Common myeloid progenitor, CD34-positive (primary cell): ENCODE data around the gene MAP3K12.

ENCODE experiments used
- CTCF ChIA-PET: fragments of 350-600 bp; sonication (Branson Sonifier 250); formaldehyde crosslinking; loops from one replicate; lab custom pipeline; 2021; ENCODE audit warnings: antibody characterized with exemption; lab: Charles Lee
- POLR2A ChIA-PET: fragments of 350-600 bp; sonication (Branson Sonifier 250); formaldehyde crosslinking; loops from one replicate; lab custom pipeline; 2021; ENCODE audit warnings: antibody characterized with exemption; lab: Charles Lee
- DNase-seq, 3 donors: peaks; one replicate each; pipeline versions ENCODE4 v3.0.0 to v3.0.0-alpha.2; 2013
- H3K27ac ChIP-seq, 2 experiments: 1 replicate in 1 of 2; 2 replicates in 1 of 2; pipeline ENCODE4 v1.7.0; 2013; ENCODE audit warnings: inconsistent platforms in 2 of 2, low read length in 2 of 2, mild to moderate bottlenecking in 2 of 2, low read depth in 1 of 2, moderate library complexity in 1 of 2; ENCODE audit not compliant: severe bottlenecking in 2 of 2, insufficient read depth in 1 of 2, poor library complexity in 1 of 2
- H3K27me3 ChIP-seq, 5 experiments: replicated peaks in 2 of 5; 1 replicate in 3 of 5; 2 replicates in 2 of 5; pipeline versions ENCODE4 v1.6.1 to v1.7.0; 2013; ENCODE audit warnings: low read length in 4 of 5, mild to moderate bottlenecking in 2 of 5, moderate library complexity in 2 of 5, inconsistent platforms in 1 of 5; ENCODE audit not compliant: insufficient read depth in 5 of 5, control insufficient read depth in 4 of 5
- H3K36me3 ChIP-seq, 4 experiments: 1 replicate in 2 of 4; 2 replicates in 2 of 4; pipeline versions ENCODE4 v1.6.1 to v1.7.0; 2013; ENCODE audit warnings: low read length in 3 of 4, control low read depth in 1 of 4, mild to moderate bottlenecking in 1 of 4; ENCODE audit not compliant: control insufficient read depth in 4 of 4, insufficient read depth in 4 of 4
- H3K4me1 ChIP-seq, 4 experiments: 1 replicate in 3 of 4; 2 replicates in 1 of 4; pipeline versions ENCODE4 v1.6.1 to v1.7.1; 2013; ENCODE audit warnings: low read length in 3 of 4, mild to moderate bottlenecking in 3 of 4, control low read depth in 1 of 4, inconsistent platforms in 1 of 4, moderate library complexity in 1 of 4; ENCODE audit not compliant: control insufficient read depth in 4 of 4, insufficient read depth in 4 of 4; ENCODE audit errors: control extremely low read depth in 1 of 4
- H3K4me3 ChIP-seq, 7 experiments: 1 replicate in 4 of 7; 2 replicates in 3 of 7; pipeline versions ENCODE4 v1.5.1 to v1.7.0; 2013; ENCODE audit warnings: mild to moderate bottlenecking in 7 of 7, low read length in 6 of 7, moderate library complexity in 6 of 7, inconsistent platforms in 2 of 7, low read depth in 2 of 7, control low read depth in 1 of 7; ENCODE audit not compliant: insufficient read depth in 4 of 7, control insufficient read depth in 1 of 7; ENCODE audit errors: extremely low read depth in 1 of 7
- H3K9me3 ChIP-seq, 5 experiments: 1 replicate in 4 of 5; 2 replicates in 1 of 5; pipeline versions ENCODE4 v1.6.1 to v1.7.1; 2013; ENCODE audit warnings: low read length in 4 of 5, mild to moderate bottlenecking in 2 of 5, inconsistent platforms in 1 of 5, low read depth in 1 of 5, moderate library complexity in 1 of 5; ENCODE audit not compliant: control insufficient read depth in 4 of 5, insufficient read depth in 2 of 5; ENCODE audit errors: control extremely low read depth in 1 of 5
- whole genome bisulfite sequencing: methylation state at CpG from one replicate; pipeline ENCODE4 v1.1.5; 2013; ENCODE audit not compliant: insufficient coverage; 5-methylcytosine and 5-hydroxymethylcytosine counted together

MAP3K12 gene

DNA sequence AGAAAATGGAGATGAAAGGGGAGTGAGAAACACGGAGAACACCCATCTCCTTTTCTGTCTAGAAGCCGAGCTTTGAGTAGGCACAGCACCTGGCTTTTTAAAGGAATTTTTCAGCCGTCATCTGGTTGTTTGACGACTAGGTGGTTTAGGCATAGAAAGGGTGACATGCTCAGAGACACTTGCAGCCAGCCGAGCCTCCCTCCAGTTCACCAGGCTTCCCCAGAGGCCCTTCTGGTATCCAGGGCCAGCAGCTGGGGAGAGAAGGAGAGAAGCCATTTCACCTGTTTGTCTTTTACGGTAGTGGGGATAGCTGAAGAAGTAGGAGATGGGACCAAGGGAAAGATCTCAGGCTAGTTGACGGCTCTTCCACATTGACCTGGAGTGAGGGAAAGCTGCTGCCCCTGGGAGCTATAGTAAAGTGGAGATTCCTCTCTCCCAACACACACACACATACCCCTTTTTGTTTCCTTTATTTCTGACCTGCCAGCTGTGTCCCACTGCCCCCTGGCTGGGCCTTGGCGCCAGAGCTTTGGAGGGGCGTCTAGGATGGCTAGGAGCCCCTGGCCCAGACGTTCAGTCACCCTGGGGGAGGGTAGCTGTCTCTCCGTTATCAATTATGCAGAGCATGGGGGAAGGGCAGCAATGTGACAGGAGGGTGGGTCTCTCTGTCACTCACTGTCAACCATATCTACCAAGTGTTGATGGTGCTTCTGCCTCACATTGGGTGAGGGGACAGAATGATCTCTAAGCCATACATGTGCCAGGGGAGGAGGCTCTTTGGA, 5.5 kb downstream of the MAP3K12 start:
- CTCF ChIA-PET, result interaction anchor here (0.6 to 3.6 kb wide), 7 partner anchors 10 to 197 kb away, joined by 3 to 14 read pairs (median 6); no protein-coding TSS in a partner anchor
- no peak for DNase-seq
- POLR2A ChIA-PET, result interaction anchor here (1.3 to 1.9 kb wide), 3 partner anchors 11 to 19 kb away, joined by 3 to 9 read pairs (median 6); no protein-coding TSS in a partner anchor
- no peaks in the 10 kb centered on the region for H3K9me3 ChIP-seq
- H3K27me3 ChIP-seq, result no peaks in the 10 kb centered on the region
- H3K4me3 ChIP-seq, result peak overlapping the region; percentile 17 to 84 (median 68)
- WGBS, result 44% methylated on average over 6 of the region's 11 CpGs
- H3K36me3 ChIP-seq, result no peaks in the 10 kb centered on the region
- H3K4me1 ChIP-seq, result peaks cover 8 to 56% (median 32%) of the 10 kb centered on the region in 4 experiments
- peak overlapping the region; percentile 19 to 69 for H3K27ac ChIP-seq

DNA sequence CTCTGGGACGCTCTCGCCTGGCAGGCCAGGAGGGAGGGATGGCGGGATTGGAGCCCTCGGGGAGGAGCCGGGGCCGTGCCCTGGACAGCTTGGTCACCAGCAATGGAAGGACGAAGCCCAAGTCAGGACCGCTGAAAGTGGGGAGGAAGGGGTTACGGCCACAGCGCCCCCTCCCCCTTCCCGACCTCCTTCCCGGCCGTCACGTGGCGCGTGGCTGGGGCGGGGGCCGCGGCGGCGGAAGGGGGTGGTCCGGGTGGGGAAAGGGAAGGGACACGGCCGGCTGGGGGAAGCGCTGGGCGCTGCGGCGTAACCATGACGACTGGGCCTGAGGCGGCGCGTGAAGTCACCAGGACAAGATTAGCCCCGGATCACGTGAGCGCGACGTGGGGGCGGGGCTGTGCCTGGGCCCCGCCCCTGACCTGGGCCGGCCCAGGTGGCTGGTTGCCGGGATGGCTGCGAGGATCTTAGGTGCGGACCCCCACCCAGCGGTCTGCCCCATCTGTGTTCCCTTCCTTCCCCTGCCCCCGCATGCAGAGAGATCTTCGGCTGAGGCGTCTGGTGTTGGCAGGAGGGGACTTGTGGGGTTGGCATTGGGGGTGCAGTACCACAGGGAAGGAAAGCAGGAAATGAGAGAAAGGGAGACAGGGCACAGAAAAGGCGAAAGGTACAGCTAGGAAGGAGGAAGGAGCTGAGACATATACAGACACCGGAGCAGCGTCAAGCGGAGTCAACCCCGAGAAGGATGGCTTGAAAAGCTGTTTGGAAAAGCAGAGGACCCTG, 6.2 kb downstream of the MAP3K12 start:
- Histone ChIP-seq H3K4me3 (peak overlapping the region; percentile 17 to 84 (median 68)), H3K4me1 (peaks cover 8 to 48% (median 26%) of the 10 kb centered on the region in 4 experiments), H3K27ac (peak overlapping the region; percentile 58 to 80), H3K36me3 (peaks cover 0 to under 1% (median 0%) of the 10 kb centered on the region in 4 experiments), H3K9me3 (no peaks in the 10 kb centered on the region), H3K27me3 (no peaks in the 10 kb centered on the region)
- CTCF ChIA-PET, result interaction anchor here (0.9 to 3.6 kb wide), 7 partner anchors 9 to 50 kb away, joined by 3 to 14 read pairs (median 3); no protein-coding TSS in a partner anchor
- peak; percentile 86 to 91 (median 89) for DNase-seq
- 0% methylated on average over 32 of the region's 52 CpGs for WGBS
- POLR2A ChIA-PET, result interaction anchor here (1.3 to 2.0 kb wide), 4 partner anchors 7 to 18 kb away, joined by 3 to 11 read pairs (median 8); partner anchors contain the start of gene TARBP2

DNA sequence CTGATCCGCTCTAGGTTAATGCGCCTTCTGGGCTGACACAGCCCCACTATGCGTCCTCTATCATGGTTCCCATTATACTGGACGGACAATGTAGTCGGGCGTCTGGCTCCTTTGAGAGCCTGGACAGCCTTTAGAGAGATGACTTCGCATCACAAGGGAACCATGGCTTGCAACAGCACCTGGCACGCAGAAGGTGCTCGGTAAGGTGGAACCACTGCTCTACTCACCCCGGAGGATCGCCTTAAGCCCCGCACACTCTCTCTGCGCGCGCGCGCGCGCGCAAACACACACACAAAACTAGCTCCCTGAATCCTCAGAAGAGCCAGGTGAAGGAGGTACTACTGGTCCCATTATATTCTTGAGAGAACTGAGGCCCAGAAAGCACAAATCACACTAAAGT, 7.1 kb downstream of the MAP3K12 start:
- DNase-seq, result no peak
- WGBS, result 82% methylated on average over 9 of the region's 20 CpGs
- Histone ChIP-seq H3K4me1 (peaks cover 8 to 42% (median 26%) of the 10 kb centered on the region in 4 experiments), H3K4me3 (peak overlapping the region in 6 of 7 experiments; percentile 16 to 84 (median 62)), H3K36me3 (peaks cover 3 to 6% (median 5%) of the 10 kb centered on the region in 4 experiments), H3K9me3 (no peaks in the 10 kb centered on the region), H3K27me3 (no peaks in the 10 kb centered on the region), H3K27ac (peak overlapping the region; percentile 58 to 80)
- ChIA-PET POLR2A (interaction anchor here (0.8 to 2.0 kb wide), 3 partner anchors 8 to 15 kb away, joined by 3 to 11 read pairs (median 6); partner anchors contain the start of gene TARBP2), CTCF (interaction anchor here (0.9 to 3.4 kb wide), 5 partner anchors 9 to 16 kb away, joined by 3 to 14 read pairs (median 3); partner anchors contain the start of gene TARBP2)

DNA sequence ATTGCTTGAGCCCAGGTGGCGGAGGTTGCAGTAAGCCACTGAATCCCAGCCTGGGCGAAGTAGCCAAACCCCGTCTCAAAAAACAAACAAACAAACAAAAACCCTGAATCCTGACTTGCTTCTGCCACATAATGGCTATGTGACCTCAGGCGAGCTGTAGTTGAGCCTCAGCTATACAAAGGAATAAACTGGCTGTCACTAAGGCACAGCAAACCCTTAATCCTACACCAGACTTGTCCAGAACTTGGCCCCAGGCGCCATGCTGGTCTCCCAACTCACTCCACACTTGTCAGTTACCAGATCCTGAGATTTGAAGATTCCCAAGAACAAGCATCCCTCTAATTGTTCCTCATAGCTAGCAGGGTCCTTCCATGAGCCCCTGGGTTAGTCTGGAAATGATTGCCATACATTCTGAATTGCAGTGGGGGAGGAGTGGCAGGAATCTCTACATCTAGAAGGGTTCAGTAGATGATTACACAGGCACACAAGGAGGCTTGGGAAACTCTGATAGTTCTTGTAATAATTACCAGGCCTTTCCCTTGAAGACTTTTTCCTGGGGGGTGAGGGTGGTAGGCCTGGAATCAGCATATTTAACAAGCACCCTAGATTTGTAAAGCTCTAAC, 9.9 kb downstream of the MAP3K12 start:
- H3K36me3 ChIP-seq, result peaks cover 5 to 33% (median 25%) of the 10 kb centered on the region in 4 experiments
- peaks cover 6 to 24% (median 21%) of the 10 kb centered on the region in 4 experiments for H3K4me1 ChIP-seq
- H3K4me3 ChIP-seq, result no peak overlapping the region
- no peaks in the 10 kb centered on the region for H3K27me3 ChIP-seq
- DNase-seq, result no peak
- H3K27ac ChIP-seq, result no peak overlapping the region
- CTCF ChIA-PET, result interaction anchor here (0.7 to 4.0 kb wide), 7 partner anchors 11 to 137 kb away, joined by 3 to 26 read pairs (median 6); partner anchors contain the start of gene TARBP2
- POLR2A ChIA-PET, result interaction anchor here (2.1 kb wide), 1 partner anchor 12 kb away, joined by 6 read pairs; the partner anchor contains the start of gene TARBP2
- H3K9me3 ChIP-seq, result no peaks in the 10 kb centered on the region
- WGBS, result 100% methylated on average over 2 of the region's 5 CpGs

DNA sequence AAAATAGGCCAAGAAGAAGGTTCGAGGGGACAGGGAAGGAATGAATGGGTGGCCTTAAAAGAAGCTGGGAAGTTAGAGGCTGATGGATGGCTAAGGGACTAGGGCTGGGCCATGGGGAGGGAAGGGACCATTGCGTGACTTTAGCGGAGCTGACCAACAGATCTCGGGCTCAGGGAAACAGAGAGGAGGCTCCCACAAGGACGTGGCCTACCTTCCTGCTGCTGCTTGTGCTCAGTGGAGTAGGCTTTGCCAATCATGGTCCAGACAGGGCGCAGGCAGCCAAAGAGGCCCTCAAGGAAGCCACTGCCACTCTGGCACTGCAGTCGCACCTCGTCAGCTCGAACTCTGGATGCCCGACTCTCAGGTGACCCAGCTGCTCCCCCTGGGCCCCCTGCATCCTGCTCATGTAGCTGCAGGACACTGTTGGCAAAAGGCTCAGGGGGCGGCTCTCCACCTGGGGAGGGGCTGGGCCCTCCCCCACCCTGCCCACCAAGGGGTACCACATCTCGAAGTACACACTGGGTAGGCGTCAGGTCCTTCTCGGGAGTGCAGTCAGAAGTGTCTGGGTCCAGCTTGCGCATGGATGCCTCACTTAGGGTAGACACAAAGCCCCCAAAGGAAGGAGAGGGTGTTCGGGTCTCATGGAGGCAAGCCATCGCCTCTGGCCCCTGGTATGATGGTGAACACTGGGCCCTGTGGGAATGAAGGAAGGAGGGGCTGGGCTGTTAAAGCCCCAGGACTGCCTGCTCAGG, 12.3 kb downstream of the MAP3K12 start:
- no peak for DNase-seq
- Histone ChIP-seq H3K4me3 (no peak overlapping the region), H3K27me3 (no peaks in the 10 kb centered on the region), H3K36me3 (peaks cover 8 to 57% (median 42%) of the 10 kb centered on the region in 4 experiments), H3K27ac (no peak overlapping the region), H3K9me3 (no peaks in the 10 kb centered on the region), H3K4me1 (peaks cover 0 to 3% (median under 1%) of the 10 kb centered on the region in 4 experiments)
- 96% methylated on average over 15 of the region's 17 CpGs for WGBS
- ChIA-PET POLR2A (interaction anchor here (1.0 kb wide), 1 partner anchor 14 kb away, joined by 3 read pairs; the partner anchor contains the start of gene TARBP2), CTCF (interaction anchor here (1.1 to 1.8 kb wide), 2 partner anchors 13 to 22 kb away, joined by 3 to 6 read pairs; no protein-coding TSS in a partner anchor)
